Sigmoid colon (tissue), 4 donors: Measurements from ENCODE around the gene AP3S1.

ENCODE experiments used
- CTCF ChIP-seq, 4 experiments: fragments of 450-650 bp in 3 of 4; fragments of 200-600 bp in 1 of 4; IDR thresholded peaks; one replicate each; pipeline ENCODE4 v1.5.1; 2016 to 2019; ENCODE audit warnings: antibody characterized with exemption in 4 of 4, mild to moderate bottlenecking in 3 of 4, moderate library complexity in 2 of 4
- EP300 ChIP-seq, 4 donors: sonication (generic); formaldehyde crosslinking; IDR thresholded peaks; one replicate each; pipeline ENCODE4 v1.6.1; 2017; ENCODE audit warnings: antibody characterized with exemption in 4 of 4
- POLR2A ChIP-seq, 2 donors: fragments of 450-650 bp; IDR thresholded peaks; one replicate each; pipeline ENCODE4 v1.6.1; 2016; ENCODE audit warnings: antibody characterized with exemption in 2 of 2, mild to moderate bottlenecking in 2 of 2, moderate library complexity in 2 of 2
- POLR2AphosphoS5 ChIP-seq, 4 donors: sonication (generic); formaldehyde crosslinking; IDR thresholded peaks; one replicate each; pipeline ENCODE4 v1.6.1; 2017; ENCODE audit warnings: antibody characterized with exemption in 4 of 4

DNA sequence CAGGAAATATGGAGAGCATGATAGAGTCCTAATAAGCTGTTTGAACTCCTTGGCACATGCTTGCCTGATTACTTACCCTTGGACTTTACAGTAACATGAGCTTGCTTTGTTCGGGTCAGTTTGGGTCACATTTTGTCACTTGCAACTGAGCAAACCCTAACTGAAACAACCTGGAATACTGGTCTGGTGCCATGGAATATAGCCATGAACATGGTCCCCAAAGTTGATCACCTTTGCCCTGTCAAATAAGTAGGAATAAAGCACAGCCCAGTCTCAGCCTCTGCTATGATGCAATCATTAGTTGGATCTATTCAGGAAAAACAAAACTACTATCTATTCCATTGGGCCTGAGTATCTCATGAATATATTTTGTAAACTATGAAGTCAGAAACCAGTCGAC is 43.5 kb upstream of the AP3S1 start:
- TF ChIP-seq EP300 (IDR thresholded peaks at IDR 0.05) (no peak), POLR2AphosphoS5 (IDR thresholded peaks at IDR 0.05) (no peak), CTCF (IDR thresholded peaks at IDR 0.05) (no peak), POLR2A (IDR thresholded peaks at IDR 0.05) (no peak)
